Hepatocyte (in vitro differentiated cells): ENCODE data around the gene RABL6.
"Not testable (repeated sequence)": the region's sequence is repeated elsewhere in the genome, so short reads cannot be mapped to it uniquely, and the experiment has no call there.

Experiments used
- EZH2 ChIP-seq: fragments of 200-600 bp; sonication (generic); IDR thresholded peaks from 2 replicates; pipeline ENCODE4 v1.6.1; 2016; ENCODE audit warnings: antibody characterized with exemption, mild to moderate bottlenecking, borderline replicate concordance
- EZH2phosphoT487 ChIP-seq: fragments of 200-600 bp; sonication (generic); IDR thresholded peaks from one replicate; pipeline ENCODE4 v1.6.1; 2018; ENCODE audit warnings: antibody characterized with exemption, mild to moderate bottlenecking, low read depth, moderate library complexity; ENCODE audit not compliant: unreplicated experiment, severe bottlenecking
- TF ChIP-seq, protein P1 (sequence below): fragments of 200-600 bp; sonication (generic); IDR thresholded peaks from 2 replicates; pipeline ENCODE4 v1.5.1; 2016; ENCODE audit warnings: antibody characterized with exemption, mild to moderate bottlenecking; ENCODE audit not compliant: poor library complexity

GRCh38 chr9:136796775-136797347, 10.9 kb upstream of the RABL6 start:
- TF ChIP-seq, protein P1, sequence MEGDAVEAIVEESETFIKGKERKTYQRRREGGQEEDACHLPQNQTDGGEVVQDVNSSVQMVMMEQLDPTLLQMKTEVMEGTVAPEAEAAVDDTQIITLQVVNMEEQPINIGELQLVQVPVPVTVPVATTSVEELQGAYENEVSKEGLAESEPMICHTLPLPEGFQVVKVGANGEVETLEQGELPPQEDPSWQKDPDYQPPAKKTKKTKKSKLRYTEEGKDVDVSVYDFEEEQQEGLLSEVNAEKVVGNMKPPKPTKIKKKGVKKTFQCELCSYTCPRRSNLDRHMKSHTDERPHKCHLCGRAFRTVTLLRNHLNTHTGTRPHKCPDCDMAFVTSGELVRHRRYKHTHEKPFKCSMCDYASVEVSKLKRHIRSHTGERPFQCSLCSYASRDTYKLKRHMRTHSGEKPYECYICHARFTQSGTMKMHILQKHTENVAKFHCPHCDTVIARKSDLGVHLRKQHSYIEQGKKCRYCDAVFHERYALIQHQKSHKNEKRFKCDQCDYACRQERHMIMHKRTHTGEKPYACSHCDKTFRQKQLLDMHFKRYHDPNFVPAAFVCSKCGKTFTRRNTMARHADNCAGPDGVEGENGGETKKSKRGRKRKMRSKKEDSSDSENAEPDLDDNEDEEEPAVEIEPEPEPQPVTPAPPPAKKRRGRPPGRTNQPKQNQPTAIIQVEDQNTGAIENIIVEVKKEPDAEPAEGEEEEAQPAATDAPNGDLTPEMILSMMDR = not testable (repeated sequence)
- TF ChIP-seq EZH2phosphoT487, EZH2: not testable (repeated sequence)
